ENCODE measurements around the gene PAFAH1B1.
"Not testable (repeated sequence)": the region's sequence is repeated elsewhere in the genome, so short reads cannot be mapped to it uniquely, and the experiment has no call there.

The PAFAH1B1 gene

DNA sequence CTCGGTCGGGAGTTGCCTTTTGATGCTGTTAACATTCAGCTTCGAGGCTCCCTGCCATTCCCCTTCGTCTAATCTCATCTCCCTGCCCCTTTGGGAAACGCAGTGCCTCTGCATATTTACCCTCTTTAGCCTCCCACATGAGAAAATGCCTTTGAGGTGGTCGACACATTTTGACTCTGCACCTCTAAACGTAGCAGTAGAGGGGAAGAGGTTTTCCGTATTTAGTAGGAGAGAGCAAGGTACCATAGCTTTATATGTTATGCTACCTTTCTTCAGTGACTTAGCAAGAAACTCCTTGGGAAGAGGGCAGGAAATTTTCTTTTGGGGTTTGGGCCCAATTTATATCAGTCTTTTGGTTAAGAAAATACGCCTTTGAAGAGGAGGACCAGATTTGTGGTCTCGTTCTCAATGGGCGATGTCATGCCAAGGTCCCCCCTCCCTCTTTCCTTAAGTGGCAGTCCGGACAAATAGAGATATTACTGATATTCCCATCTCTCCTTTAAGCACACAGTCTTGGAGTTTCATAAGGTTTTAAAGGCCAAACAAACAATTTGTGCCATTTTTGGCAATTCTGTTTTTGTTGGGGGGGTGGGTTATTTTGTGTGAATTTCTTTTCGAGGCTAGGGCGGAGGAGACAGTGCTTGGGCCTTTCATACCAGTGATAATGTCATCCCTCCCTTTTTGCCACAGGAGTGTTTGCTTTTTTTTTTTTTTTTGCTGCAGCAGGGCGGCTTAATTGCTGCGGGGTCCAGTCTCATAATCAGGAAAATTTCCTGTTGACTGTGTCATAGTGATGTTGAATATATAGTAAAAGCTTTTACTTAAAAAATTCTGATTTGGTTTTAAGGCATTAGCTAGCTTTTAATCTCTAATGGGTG, 1.5 kb downstream of the PAFAH1B1 start:
- no peak for DNase-seq

DNA sequence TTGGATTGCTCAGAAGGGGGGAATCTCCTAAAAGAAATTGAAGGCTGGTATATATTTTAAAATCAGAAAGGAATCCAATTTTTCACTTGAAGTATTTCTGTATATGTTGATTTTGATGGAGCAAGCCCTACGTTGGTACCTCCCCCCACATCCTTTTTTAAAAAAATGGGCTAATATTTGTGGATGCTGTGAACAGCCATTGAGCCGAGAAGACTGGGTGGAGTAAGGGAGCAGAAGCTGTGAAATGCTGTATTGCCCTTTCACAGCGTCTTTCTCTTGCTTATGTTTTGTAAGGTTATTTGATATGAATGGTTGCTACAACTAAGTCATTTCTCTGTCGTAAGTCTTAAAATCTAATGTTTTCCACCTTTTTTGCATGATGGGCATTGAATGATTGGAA, 2.3 kb downstream of the PAFAH1B1 start:
- no peak for DNase-seq

GRCh38 chr17:2598166-2598565, 4.7 kb downstream of the PAFAH1B1 start:
- DNase-seq: no peak

- no peak for DNase-seq
Measured at GRCh38 chr17:2602597-2603017, 9.2 kb downstream of the PAFAH1B1 start.

DNA sequence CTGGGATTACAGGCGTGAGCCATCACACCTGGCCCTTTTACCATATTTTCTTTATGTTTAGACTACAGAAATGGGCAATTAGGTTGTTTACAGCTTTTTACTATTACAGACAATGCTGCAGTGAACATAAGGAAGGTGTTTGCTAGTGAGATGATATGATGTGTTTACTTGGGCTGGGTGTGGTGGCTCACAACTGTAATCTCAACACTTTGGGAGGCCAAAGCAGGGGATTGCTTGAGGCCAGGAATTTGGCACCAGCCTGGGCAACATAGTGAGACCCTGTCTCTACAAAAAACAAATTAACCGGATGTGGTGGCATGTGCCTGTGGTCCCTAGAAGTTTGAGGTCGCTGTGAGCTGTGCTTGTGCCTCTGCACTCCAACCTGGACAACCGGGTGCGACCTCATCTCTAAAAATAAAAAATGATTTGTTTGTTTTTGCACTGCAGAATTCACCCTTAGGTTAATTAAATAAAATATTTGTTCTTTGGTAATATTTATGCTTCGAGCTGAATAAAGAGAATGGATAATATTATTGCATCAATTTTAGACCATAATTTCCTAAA, 15.0 kb downstream of the PAFAH1B1 start:
- no peak for DNase-seq

DNA sequence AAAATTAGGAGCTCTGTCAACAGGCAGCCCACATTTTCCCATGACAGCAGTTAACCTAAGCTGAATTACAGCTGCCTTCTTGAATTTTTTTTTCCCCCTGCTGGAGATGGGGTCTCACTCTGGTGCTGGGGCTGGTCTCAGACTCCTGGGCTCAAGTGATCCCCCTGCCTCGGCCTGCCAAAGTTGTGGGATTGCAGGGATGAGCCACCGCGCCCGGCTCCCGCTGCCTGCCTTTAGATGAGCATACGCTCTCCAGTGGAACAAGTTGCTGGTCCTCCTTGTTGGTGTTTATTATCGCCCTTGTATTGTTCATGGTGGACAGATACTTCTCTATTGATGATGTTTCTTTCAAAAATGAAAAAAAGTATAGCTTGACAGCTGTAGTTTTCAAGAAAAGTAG, 15.6 kb downstream of the PAFAH1B1 start:
- DNase-seq: no peak

GRCh38 chr17:2610195-2611175, 17.0 kb downstream of the PAFAH1B1 start:
- no peak for DNase-seq

DNA sequence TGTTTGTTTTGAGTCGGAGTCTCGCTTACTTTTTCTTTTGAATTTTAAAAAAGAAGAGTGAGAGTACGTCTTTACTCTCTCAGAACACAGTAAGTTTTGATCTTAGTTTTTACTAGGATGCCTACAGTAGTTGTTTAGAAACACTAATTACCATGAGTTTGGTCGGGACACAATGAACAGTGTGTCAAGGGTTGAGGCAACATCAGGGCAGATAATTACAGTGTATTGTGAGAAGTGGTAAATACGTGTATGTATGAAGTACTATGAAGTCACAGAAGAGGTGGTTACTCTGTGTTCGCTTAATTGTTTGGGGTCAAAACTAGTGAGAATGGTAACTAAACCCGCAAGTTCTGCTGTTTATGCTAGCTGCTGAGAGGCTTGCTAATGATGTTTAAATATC, 18.2 kb downstream of the PAFAH1B1 start:
- no peak for DNase-seq

GRCh38 chr17:2612630-2613029, 19.2 kb downstream of the PAFAH1B1 start:
- DNase-seq: no peak

- no peak for DNase-seq
Measured at GRCh38 chr17:2613089-2613808, 19.8 kb downstream of the PAFAH1B1 start.

DNA sequence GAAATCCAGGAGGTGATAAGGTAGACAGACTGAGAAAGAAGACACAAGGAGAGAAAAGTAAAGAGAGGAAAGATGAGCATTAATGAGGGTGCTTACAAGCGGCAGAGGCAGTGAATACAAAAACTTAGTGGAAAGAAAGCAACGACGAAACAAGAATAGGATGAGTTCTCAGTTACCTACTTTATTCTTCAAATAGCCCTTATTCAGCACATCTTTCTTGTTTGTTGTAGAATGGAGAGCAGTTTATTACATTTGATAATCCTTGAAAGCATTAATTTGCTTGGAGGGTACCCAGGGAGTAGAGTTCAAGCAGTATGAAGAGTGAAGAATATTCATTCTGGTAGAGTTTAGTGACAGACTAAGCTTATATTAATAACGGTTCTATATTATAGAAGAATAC, 22.4 kb downstream of the PAFAH1B1 start:
- no peak for DNase-seq

- DNase-seq: no peak
Measured at GRCh38 chr17:2621241-2621640, 27.8 kb downstream of the PAFAH1B1 start.

- not testable (repeated sequence) for DNase-seq
Measured at GRCh38 chr17:2621951-2622405, 28.5 kb downstream of the PAFAH1B1 start.

DNA sequence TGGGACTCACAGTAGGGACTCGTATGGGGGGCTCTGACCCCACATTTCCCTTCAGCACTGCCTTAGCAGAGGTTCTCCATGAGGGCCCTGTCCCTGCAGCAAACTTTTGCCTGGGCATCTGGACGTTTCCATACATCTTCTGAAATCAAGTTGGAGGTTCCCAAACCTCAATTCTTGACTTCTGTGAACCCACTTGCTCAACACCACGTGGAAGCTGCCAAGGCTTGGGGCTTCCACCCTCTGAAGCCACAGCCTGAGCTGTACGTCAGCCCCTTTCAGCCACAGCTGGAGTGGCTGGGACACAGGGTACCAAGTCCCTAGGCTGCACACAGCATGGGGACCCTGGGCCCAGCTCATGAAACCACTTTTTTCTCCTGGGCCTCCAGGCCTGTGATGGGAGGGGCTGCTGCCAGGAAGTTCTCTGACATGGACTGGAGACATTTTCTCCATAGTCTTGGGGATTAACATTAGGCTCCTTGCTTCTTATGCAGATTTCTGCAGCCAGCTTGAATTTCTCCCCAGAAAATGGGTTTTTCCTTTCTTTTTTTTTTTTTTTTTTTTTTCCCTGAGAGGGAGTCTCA, 29.4 kb downstream of the PAFAH1B1 start:
- not testable (repeated sequence) for DNase-seq

DNA sequence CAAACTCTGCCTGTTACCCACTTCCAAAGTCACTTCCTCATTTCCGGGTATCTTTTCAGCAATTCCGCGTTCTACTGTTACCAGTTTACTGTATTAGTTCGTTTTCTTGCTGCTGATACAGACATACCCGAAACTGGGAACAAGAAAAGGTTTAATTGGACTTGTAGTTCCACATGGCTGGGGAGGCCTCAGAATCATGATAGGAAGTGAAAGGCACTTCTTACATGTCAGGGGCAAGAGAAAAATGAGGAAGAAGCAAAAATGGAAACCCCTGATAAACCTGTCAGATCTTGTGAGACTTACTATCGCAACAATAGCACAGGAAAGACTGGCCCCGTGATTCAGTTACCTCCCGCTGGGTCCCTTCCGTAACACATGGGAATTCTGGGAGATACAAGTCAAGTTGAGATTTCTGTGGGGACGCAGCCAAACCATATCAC, 30.9 kb downstream of the PAFAH1B1 start:
- DNase-seq: no peak

- not testable (repeated sequence) for DNase-seq
Measured at GRCh38 chr17:2626626-2627219, 33.3 kb downstream of the PAFAH1B1 start.

DNA sequence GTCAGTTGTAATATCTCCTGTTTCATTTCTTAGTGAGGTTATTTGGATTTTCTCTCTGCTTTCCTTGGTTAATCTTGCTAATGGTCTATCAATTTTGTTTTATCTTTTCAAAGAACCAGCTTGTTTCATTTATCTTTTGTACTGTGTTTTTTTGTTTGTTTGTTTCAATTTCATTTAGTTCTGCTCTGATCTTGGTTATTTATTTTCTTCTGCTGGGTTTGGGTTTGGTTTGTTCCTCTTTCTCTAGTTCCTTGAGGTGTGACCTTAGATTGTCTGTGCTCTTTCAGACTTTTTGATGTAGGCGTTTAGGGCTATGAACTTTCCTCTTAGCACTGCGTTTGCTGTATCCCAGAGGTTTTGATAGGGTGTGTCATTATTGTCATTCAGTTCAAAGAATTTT, 35.5 kb downstream of the PAFAH1B1 start:
- not testable (repeated sequence) for DNase-seq

DNA sequence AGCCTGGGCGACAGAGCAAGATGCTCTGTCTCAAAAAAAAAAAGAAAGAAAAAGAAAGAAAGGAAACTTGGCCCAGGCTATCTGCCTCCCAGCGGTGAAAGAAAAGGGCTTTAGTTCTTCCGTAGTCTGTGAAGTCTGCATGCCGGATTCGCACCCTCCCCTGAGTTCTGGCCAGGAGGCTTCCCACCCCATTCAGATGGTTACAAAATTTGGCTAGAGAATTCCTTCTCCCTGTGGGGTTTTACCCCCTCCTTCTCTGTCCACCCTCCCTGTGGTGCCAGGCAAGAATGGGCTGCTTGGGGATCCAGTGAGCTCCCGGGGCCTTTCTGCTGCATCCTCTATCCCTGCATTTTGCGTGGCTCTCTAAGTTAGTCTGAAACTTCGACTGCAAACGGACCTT, 37.8 kb downstream of the PAFAH1B1 start:
- DNase-seq: no peak

DNA sequence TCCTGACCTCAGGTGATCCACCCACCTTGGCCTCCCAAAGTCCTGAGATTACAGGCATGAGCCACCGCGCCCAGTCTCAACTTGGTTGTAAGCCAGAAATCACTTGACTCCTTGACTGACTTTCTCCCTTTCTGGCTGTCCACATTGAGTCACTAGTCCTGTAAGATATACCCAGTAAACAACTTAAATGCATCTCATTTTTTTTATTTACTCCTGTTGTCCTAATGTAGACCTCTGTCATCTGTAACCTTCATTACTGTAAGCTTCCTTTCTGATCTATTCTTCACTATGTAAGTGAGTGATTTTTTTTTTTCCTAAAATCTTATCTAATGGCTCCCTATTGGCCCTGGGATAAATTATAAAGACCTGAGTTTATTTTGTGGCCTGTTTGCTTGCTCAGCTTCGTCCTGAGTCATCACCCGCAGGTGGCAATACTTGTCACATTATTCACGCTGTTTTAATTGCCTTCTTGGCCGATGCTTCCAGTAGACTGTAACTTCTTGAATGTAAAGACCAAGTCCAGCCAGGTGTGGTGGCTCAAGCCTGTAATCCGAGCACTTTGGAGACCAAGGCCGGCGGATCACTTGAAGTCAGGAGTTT, 41.0 kb downstream of the PAFAH1B1 start:
- no peak for DNase-seq

- no peak for DNase-seq
Measured at GRCh38 chr17:2635241-2635640, 41.8 kb downstream of the PAFAH1B1 start.

DNA sequence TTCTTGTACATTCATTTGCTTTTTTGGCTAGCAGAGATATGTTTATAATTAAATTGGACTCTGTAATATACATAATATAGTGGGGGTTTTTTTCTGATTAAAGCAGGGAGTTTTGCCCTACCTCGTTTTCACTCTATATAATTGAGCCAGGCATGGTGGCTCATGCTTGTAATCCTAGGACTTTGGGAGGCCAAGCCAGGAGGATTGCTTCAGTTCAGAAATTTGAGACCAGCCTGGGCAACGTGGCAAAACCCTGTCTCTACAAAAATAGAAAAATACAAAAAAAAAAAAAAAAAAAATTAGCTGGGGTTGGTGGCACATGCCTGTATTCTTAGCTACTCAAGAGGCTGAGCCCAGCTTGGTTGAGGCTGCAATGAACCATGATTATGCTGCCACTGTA, 42.2 kb downstream of the PAFAH1B1 start:
- no peak for DNase-seq

Measured in activated naive CD4-positive, alpha-beta T cell (primary cell).